NCI-H2196 treated with DMSO at 0.1 percent for 48 hours (cell line): ENCODE results near the gene PITX1.
A peak's percentile ranks its signal among the peaks of the same experiment; 100 is the strongest.

Source experiments
- DNase-seq: peaks from one replicate; lab custom pipeline; 2025; ENCODE audit not compliant: unreplicated experiment; lab: John Stamatoyannopoulos, UW

The PITX1 gene

GRCh38 chr5:135062216-135063055, 28.4 kb upstream of the PITX1 start:
- DNase-seq: no peak

DNA sequence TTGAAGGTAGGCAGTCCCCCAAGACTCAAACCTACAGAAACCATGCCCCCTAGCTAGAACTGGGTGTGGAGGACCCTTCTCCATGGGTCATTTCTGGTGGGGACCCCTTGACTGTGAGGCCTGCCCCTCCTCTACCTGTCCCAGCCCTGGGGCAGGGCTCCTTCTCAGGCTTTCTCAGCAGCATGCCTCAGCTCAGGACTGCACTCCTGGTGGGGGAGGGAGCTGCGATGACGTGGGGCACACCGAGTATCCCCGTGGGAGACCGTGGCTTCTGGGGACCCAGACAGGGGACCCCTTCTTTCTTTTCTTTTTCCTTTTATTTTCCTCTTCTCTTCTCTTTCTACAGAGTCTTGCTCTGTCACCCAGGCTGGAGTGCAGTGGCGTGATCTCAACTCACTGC, 27.0 kb upstream of the PITX1 start:
- DNase-seq: no peak

- DNase-seq: no peak
Observed at GRCh38 chr5:135060021-135060420, 26.0 kb upstream of the PITX1 start.

GRCh38 chr5:135059000-135059923, 25.2 kb upstream of the PITX1 start:
- no peak for DNase-seq

GRCh38 chr5:135058331-135058732, 24.3 kb upstream of the PITX1 start:
- no peak for DNase-seq

GRCh38 chr5:135057233-135057632, 23.2 kb upstream of the PITX1 start:
- no peak for DNase-seq

GRCh38 chr5:135056316-135057030, 22.4 kb upstream of the PITX1 start:
- no peak for DNase-seq

- no peak for DNase-seq
Observed at GRCh38 chr5:135055396-135055795, 21.4 kb upstream of the PITX1 start.

GRCh38 chr5:135054546-135054945, 20.5 kb upstream of the PITX1 start:
- DNase-seq: no peak

GRCh38 chr5:135053989-135054388, 20.0 kb upstream of the PITX1 start:
- no peak for DNase-seq

GRCh38 chr5:135053278-135053677, 19.2 kb upstream of the PITX1 start:
- peak; percentile 19 for DNase-seq

DNA sequence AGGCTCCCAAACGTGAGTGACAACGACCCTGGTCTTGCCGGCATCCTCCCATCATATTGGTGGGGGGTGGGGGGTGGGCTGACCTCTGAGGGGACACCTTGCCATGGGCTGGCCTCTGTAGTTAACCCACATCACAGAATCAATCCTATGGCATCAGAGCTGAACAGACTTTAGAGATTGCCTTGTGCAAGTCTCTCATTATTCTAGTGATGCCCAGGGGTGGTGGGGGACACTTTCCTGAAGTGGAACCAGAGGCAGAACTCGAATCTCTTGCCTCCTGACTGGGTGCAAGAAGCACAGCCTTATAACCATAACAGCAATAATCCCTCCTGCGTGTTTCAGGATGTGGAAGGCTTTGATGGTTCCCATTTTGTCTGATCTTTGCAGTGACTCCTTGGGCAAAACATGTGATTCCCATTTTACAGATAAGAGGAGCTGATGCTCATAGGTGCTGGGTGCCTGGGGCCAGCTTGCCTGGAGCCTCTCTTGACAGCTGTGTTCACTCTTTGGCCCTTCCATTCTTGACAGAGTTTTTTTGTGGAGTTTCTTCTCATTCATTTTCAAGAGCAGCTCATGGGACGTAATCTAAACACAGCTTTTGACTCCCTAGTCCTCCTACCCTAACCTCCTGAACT, 18.6 kb upstream of the PITX1 start:
- DNase-seq: no peak

DNA sequence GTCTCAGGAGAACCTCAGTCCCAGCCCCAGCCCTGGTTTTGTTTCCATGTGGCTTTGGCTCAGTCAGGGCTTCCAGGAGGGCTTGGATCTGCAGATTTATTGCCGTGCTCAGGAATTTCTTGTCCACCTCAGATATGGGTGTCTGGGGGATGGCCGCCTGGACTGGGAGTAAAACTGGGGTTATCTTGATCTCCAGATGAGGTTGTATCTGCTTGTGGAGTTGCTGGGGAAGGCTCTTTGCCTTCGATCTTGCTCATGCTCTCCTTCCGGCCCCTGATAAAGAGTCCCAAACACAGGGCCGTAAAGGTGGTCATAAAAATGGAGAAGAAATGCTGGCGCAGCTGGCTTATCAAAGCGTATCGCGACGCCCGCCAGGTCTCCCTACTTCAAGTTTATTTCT, 17.8 kb upstream of the PITX1 start:
- DNase-seq: no peak

- DNase-seq: no peak
Observed at GRCh38 chr5:135051399-135051798, 17.4 kb upstream of the PITX1 start.

DNA sequence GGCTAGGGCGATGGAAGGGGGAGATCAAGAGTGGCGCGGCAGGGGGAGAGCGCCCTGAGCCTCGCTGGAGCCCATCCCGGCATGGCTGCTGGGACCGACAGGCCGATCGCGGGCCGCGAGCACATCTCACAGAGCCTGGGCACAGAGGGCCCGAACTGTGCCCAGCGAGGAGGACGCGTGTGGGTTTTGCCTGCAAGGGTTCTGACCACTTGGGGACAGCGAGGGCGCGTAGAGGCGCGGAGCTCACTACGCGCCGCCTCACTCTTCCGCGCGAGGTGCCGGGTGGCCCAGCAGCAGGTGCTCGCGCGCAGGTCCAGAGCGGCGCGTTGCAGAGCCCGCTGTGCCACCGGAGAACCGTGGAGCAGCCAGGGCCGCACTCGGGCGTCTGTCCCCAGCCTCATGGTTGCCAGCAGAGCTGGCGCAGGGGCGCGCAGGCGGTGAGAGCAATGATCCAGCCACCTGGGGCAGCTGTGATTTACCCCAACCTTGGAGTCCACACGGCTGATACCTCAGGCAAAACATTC, 16.3 kb upstream of the PITX1 start:
- DNase-seq: no peak

DNA sequence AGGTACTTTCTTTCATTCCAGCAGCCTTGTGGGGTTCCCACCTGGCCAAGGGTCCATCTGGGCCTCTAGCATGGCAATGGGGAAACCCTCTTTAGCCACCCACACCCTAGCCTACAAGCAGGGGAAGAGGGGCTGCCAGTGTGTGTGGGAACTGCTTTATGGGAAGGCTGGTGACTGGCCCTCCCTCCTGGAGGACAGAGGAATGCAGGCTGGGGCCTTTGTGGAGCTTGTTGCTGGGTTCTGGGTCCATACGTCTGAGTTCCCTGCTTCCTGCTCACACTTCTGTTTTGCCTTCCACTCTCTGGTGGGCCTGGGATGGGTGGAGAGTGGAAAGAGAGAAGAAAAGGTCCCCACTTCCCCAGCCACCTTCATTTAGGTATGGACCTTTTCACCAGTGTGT, 14.9 kb upstream of the PITX1 start:
- no peak for DNase-seq

DNA sequence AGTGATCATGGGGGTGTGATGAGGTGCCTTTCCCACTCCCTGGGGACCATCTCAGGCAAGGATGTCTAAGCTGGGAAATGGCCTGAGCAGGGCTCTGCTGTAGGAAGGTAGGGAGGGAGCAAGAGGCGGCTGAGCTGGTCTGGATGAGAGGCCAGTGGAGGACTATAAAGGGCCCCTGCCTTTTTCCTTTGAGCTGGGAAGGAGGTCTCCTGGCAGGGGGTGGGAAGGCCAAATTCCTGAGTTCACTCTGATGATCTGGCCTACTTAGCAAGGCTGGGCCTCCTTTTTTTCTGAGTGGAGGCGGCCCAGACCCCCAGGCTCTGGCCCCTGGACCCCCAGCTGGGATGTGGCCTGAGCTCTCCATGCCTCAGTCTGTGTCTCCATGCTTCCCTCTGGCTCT, 14.3 kb upstream of the PITX1 start:
- DNase-seq: no peak

DNA sequence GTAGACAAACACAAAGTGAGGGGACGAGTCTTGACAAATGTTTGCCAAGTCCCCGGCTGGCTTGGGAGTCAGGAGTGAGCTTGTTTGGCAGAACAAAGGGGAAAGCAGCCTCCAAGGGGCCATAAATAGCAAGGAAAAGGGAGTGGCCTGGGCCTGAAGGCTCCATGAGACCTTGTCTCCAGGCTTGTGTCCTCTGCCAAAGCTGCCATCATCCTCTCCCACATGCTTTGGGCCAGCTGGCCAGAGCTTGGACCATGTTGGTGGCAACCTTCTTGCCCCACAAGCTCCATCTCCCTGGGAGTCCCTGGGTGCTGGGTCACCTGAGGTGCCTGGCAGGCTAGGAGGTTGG, 13.3 kb upstream of the PITX1 start:
- no peak for DNase-seq

DNA sequence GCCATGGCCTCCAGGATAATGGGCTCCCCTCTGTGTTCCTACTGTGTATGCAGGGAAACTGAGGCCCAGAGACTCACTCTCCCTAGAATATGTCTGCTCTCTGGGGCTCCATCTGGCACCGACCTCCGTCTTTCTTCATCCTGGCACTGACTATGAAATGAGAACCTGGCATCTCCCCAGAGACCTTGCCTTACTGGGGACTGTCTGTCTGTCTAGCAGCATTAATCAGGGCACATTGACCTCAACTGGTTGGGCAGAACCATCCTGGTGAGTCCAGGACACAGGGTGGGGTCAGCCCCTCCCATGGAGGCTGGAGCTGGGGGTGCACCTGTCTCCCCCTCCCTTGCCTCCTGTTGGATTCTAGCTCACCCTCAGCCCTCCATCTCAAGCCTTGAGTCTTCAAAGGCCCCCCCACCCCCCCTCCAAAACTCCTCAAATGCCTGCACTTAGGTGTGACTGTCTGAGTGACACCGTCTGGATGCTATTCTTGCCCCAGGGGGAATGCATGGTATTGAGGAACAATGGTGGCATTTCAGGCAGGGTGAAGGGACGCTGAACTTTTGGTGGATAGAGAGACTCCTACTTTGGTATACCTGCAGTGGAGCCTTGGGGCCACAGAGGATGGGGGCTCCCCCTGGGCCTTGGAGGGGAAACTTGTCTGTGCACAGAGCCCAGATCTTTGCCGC, 12.8 kb upstream of the PITX1 start:
- DNase-seq: no peak

DNA sequence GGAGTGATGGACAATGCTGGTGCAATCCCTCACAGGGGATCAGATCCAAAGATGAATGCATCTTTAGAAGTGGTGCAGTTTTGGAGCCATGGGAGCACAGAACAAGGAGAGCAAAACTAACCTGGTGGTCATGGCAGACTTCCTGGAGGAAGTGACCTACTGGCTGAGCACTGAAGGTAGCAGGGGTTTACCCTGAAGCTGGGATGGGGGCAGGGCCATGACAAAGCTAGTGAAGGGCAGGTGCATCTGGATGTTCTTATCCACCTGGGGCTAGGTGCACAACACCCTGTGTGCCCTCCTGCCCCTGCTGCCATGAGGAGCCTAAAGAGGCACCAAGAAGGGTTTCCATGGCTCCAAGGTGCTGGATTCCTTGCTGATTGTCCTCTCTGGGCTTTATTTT, 11.5 kb upstream of the PITX1 start:
- DNase-seq: no peak
